ENCODE results near the gene NPAS3. TPM values are rescaled to one million over a fixed set of nuclear protein-coding genes. Genes with fewer than 3 reads are reported as not detected.

NPAS3 gene
- total and polyA plus RNA-seq, 2 of the 8 experiments (the other 6 are each of a cell fraction or from before 2014, with no cell fraction given): 0.11 to 0.60 TPM

- TF ChIP-seq SP4 (IDR thresholded peaks at IDR 0.05; ENCODE audit: low read length): no peak
Observed at GRCh38 chr14:33441633-33442032, 503.0 kb downstream of the NPAS3 start (continued).

DNA sequence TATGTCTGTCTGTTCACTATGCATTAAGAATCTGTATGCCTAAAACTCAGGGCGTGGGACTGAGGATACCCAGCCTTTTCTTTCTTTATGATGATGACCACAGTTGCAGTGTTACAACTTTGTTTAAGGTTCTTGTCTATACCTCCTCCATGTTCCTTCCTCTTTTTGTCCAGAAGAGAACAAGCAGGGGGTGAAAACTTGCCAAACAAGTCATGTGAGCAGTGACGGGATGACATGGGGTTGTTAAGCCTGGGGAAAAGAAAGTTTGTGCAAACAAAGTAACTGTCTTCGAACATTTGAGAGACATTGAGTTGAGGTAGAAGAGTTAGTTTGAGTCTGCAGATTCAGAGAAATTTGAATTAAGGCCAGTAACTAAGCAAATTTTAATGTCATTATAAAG is 505.5 kb downstream of the NPAS3 start:
- Histone ChIP-seq H3K9me3 (ENCODE audit: insufficient read depth in 2 of 2, low read depth in 1 of 2, low read length in 1 of 2) (no peaks in the 10 kb centered on the region), H2BK15ac (ENCODE audit: low read length) (no peak overlapping the region), H3K4me1 (replicated peaks in 1 of 4; ENCODE audit: control insufficient read depth in 3 of 4, insufficient read depth in 4 of 4, low read length in 3 of 4) (peaks cover 0 to 4% (median 0%) of the 10 kb centered on the region in 4 experiments; a peak in 1 of 7 replicates), H4K5ac (ENCODE audit: insufficient read length, low read depth, low read length) (no peak overlapping the region), H3K56ac (replicated peaks; ENCODE audit: insufficient read length, low read depth, low read length) (no peak overlapping the region), H4K20me1 (replicated peaks in 1 of 2; ENCODE audit: control insufficient read depth in 1 of 2, insufficient read depth in 2 of 2, low read length in 2 of 2) (no peaks in the 10 kb centered on the region), H3K23ac (ENCODE audit: insufficient read length) (no peak overlapping the region), H2BK120ac (replicated peaks; ENCODE audit: low read depth, low read length) (no peak overlapping the region), H3K79me2 (ENCODE audit: control insufficient read depth in 1 of 2, insufficient read depth in 2 of 2, low read length in 2 of 2) (no peaks in the 10 kb centered on the region), H3K4ac (replicated peaks; ENCODE audit: insufficient read length, low read depth, low read length) (no peak overlapping the region), H3K23me2 (ENCODE audit: low read depth, low read length) (no peaks in the 10 kb centered on the region), H3K27ac (ENCODE audit: low read depth, low read length) (no peak overlapping the region), H4K91ac (replicated peaks; ENCODE audit: insufficient read length, low read length) (no peak overlapping the region), H2AFZ (ENCODE audit: low read length) (no peak overlapping the region), H3K4me3 (ENCODE audit: extremely low read depth in 1 of 4, insufficient read depth in 2 of 4, low read depth in 3 of 4, low read length in 4 of 4) (no peak overlapping the region), H2BK5ac (ENCODE audit: low read depth, low read length) (no peak overlapping the region), H3K9ac (replicated peaks in 1 of 4; ENCODE audit: extremely low read depth in 1 of 4, low read depth in 3 of 4, low read length in 3 of 4) (no peak overlapping the region), H3K36me3 (ENCODE audit: control insufficient read depth in 2 of 4, insufficient read depth in 4 of 4, low read length in 3 of 4) (no peaks in the 10 kb centered on the region), H3K79me1 (ENCODE audit: low read depth, low read length) (no peaks in the 10 kb centered on the region), H3K4me2 (ENCODE audit: insufficient read depth in 1 of 2, low read depth in 2 of 2, low read length in 2 of 2) (no peak overlapping the region), H4K8ac (ENCODE audit: extremely low read depth, insufficient read depth, low read length) (no peak overlapping the region), H3K14ac (ENCODE audit: insufficient read length) (no peak overlapping the region), H3K18ac (ENCODE audit: extremely low read depth, low read length) (no peak overlapping the region), H2AK5ac (ENCODE audit: low read depth, low read length) (no peak overlapping the region), H3K27me3 (replicated peaks in 1 of 4; ENCODE audit: control insufficient read depth in 3 of 4, extremely low read depth in 1 of 4, insufficient read depth in 3 of 4, low read length in 3 of 4) (no peaks in the 10 kb centered on the region), H2BK20ac (ENCODE audit: low read length) (no peak overlapping the region), H2BK12ac (ENCODE audit: low read depth, low read length) (no peak overlapping the region)
- ChIA-PET CTCF (ENCODE audit: partially characterized antibody) (no interaction called here), POLR2A (ENCODE audit: partially characterized antibody) (no interaction called here)
- TF ChIP-seq RFX5 (IDR thresholded peaks at IDR 0.05; ENCODE audit: borderline replicate concordance, low read depth, low read length) (no peak), RAD21 (IDR thresholded peaks at IDR 0.05 in 1 of 2, conservative IDR thresholded peaks at IDR 0.05 in 1 of 2; ENCODE audit: low read depth in 2 of 2, low read length in 2 of 2) (no peak), SRF (IDR thresholded peaks at IDR 0.05; ENCODE audit: low read depth, low read length) (no peak), CHD2 (IDR thresholded peaks at IDR 0.05; ENCODE audit: low read length) (no peak), BACH1 (IDR thresholded peaks at IDR 0.05; ENCODE audit: low read length) (no peak), ASH2L (IDR thresholded peaks at IDR 0.05; ENCODE audit: low read length) (no peak), JUN (IDR thresholded peaks at IDR 0.05; ENCODE audit: low read depth, low read length) (no peak), TEAD4 (IDR thresholded peaks at IDR 0.05; ENCODE audit: low read depth, low read length) (no peak), E2F6 (IDR thresholded peaks at IDR 0.05) (no peak), POU5F1 (IDR thresholded peaks at IDR 0.05; ENCODE audit: low read depth, low read length) (no peak), ZNF274 (IDR thresholded peaks at IDR 0.05; ENCODE audit: borderline replicate concordance, extremely low read depth, low read length) (no peak), SUZ12 (IDR thresholded peaks at IDR 0.05; ENCODE audit: low read length) (no peak)
- FAIRE-seq (peak; percentile 45), DNase-seq (ENCODE audit: low read depth in 1 of 2, low spot score in 2 of 2) (no peak)
- 92% methylated on average over 3 of the region's 3 CpGs; no CpG with 5 or more reads in 1 of the 2 experiments for WGBS, 2 experiments (ENCODE audit: extremely low coverage in 1 of 2, insufficient coverage in 1 of 2, insufficient read length in 1 of 2, insufficient replicate concordance in 2 of 2, low coverage in 1 of 2, low lambda C conversion rate in 2 of 2, missing lambda C conversion rate in 1 of 2)

Data from H1 (cell line).